Peyer's patch (tissue), 4 donors: ENCODE data around the gene ACY1. TPM values are rescaled to one million over a fixed set of nuclear protein-coding genes. Genes with fewer than 3 reads are reported as not detected.

Experiments used
- DNase-seq, 3 donors: peaks; one replicate each; pipeline ENCODE4 v3.0.0-alpha.2; 2017 to 2019
- H3K27ac ChIP-seq, 4 donors: fragments of 200-600 bp; sonication (generic); one replicate each; pipeline ENCODE4 v1.5.1; 2016 to 2019
- H3K27me3 ChIP-seq, 2 donors: fragments of 200-600 bp; sonication (generic); one replicate each; pipeline ENCODE4 v1.5.1; 2019
- H3K36me3 ChIP-seq, 3 donors: fragments of 200-600 bp; sonication (generic); one replicate each; pipeline ENCODE4 v1.5.1; 2016 to 2019
- H3K4me1 ChIP-seq, 4 donors: fragments of 200-600 bp; sonication (generic); one replicate each; pipeline ENCODE4 v1.5.1; 2016 to 2019
- H3K4me3 ChIP-seq, 4 donors: fragments of 200-600 bp; sonication (generic); 1 replicate in 3 of 4; 2 replicates in 1 of 4; pipeline ENCODE4 v1.5.1; 2016 to 2019; ENCODE audit warnings: mild to moderate bottlenecking in 1 of 4
- H3K9me3 ChIP-seq, 4 donors: fragments of 200-600 bp; sonication (generic); one replicate each; pipeline ENCODE4 v1.5.1; 2016 to 2019; ENCODE audit warnings: mild to moderate bottlenecking in 1 of 4
- CTCF ChIP-seq, 6 experiments: fragments of 450-650 bp in 4 of 6; fragments of 200-600 bp in 2 of 6; sonication (generic) in 1 of 6; IDR thresholded peaks; one replicate each; pipeline ENCODE4 v1.5.1; 2017 to 2019; ENCODE audit warnings: antibody characterized with exemption in 6 of 6, mild to moderate bottlenecking in 3 of 6, moderate library complexity in 1 of 6
- POLR2A ChIP-seq, 2 donors: fragments of 450-650 bp; IDR thresholded peaks; one replicate each; pipeline ENCODE4 v1.5.1; 2017; ENCODE audit warnings: antibody characterized with exemption in 2 of 2, mild to moderate bottlenecking in 2 of 2, moderate library complexity in 2 of 2
- total RNA-seq, 4 donors: library from RNA; depleted of rRNA; stranded (reverse); fragments of >200 nt; gene quantifications; one replicate each; pipeline ENCODE4 v1.1.0, GENCODE V29; 2016

Gene ACY1
- total RNA-seq, 4 donors from 2014 or later, result 95.7 to 977 (median 609) TPM

DNA sequence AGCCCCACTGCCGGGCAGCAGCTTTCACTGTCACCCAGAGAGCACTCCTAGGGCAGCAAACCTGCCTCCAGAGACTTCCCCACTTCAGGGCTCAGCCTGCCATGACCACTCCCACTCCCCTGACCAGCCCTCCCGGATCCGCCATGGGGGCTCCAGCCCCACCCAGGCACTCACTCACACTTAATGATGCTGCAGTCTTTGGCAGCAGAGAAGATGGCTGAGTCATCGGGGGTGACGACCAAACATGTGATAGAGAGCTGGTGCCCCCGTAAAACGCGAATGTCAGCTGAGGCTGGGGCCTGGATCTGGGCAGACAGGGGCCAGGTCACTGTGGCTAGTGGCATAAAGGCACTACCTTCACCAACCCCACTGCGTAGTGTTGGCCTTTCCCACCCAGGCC, 46.3 kb upstream of the ACY1 start:
- no peaks in the 10 kb centered on the region for H3K27me3 ChIP-seq
- H3K4me1 ChIP-seq, result peaks cover 0 to 15% (median 7%) of the 10 kb centered on the region in 4 donors
- no peak overlapping the region for H3K4me3 ChIP-seq
- no peaks in the 10 kb centered on the region for H3K9me3 ChIP-seq
- no peak overlapping the region for H3K27ac ChIP-seq
- peaks cover 0 to 65% (median 0%) of the 10 kb centered on the region in 3 donors for H3K36me3 ChIP-seq
- TF ChIP-seq CTCF (IDR thresholded peaks at IDR 0.05) (no peak), POLR2A (IDR thresholded peaks at IDR 0.05) (no peak)
- peak in 1 of 3 donors; percentile 21 for DNase-seq

GRCh38 chr3:51937611-51938450, 45.5 kb upstream of the ACY1 start:
- peak in 1 of 3 donors; percentile 35 for DNase-seq
- H3K9me3 ChIP-seq, result no peaks in the 10 kb centered on the region
- H3K4me3 ChIP-seq, result no peak overlapping the region
- H3K36me3 ChIP-seq, result peaks cover 0 to 59% (median 0%) of the 10 kb centered on the region in 3 donors
- peaks cover 0 to 21% (median 13%) of the 10 kb centered on the region in 4 donors for H3K4me1 ChIP-seq
- no peak overlapping the region for H3K27ac ChIP-seq
- TF ChIP-seq CTCF (IDR thresholded peaks at IDR 0.05) (no peak), POLR2A (IDR thresholded peaks at IDR 0.05) (no peak)
- no peaks in the 10 kb centered on the region for H3K27me3 ChIP-seq

GRCh38 chr3:51938780-51939425, 44.4 kb upstream of the ACY1 start:
- Histone ChIP-seq H3K9me3 (no peaks in the 10 kb centered on the region), H3K4me3 (no peak overlapping the region), H3K27ac (no peak overlapping the region), H3K27me3 (no peaks in the 10 kb centered on the region), H3K4me1 (peaks cover 0 to 28% (median 18%) of the 10 kb centered on the region in 4 donors), H3K36me3 (peaks cover 0 to 49% (median 0%) of the 10 kb centered on the region in 3 donors)
- no peak for TF ChIP-seq POLR2A (IDR thresholded peaks at IDR 0.05)
- no peak for TF ChIP-seq CTCF (IDR thresholded peaks at IDR 0.05)
- DNase-seq, result peak in 1 of 3 donors; percentile 34

DNA sequence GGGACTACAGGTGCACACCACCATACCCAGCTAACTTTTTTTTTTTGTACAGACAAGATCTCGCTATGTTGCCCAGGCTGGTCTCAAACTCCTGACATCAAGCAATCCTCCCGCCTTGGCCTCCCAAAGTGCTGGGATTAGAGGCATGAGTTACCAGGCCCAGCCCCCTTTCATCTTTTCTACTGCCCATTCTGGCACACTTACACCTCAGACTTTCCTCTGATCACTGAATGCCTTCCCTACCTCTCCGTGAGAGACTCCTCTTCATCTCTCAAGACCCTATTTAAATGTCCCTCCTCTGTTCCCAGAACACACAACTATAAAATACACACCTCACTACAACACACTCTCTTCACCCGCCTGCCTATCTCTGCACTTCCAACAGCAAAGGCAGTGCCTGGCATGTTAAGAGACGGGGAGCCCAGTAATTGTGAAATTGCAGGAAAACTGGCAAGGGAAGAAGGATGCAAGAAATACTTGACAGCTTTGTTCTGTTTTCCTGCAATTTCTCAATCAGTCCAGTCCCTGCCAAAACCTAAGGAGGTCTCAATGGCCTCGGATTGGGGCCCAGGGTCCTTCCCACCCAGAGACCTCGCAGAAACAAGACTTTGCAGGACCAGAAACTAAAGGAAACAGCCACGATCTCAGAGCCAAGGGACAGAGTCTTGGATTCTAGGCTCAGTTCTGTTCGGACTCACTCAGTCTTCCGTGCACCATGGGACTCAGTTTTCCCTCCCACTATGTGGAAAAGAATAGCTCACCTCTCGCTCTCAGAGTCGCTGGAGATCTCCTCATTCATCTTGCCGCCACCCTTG, 42.5 kb upstream of the ACY1 start:
- peak in 1 of 3 donors; percentile 29 for DNase-seq
- Histone ChIP-seq H3K36me3 (peaks cover 0 to 34% (median 0%) of the 10 kb centered on the region in 3 donors), H3K9me3 (no peaks in the 10 kb centered on the region), H3K4me1 (peaks cover 0 to 28% (median 18%) of the 10 kb centered on the region in 4 donors), H3K27ac (peak overlapping the region in 2 of 4 donors; percentile 63 to 84), H3K27me3 (no peaks in the 10 kb centered on the region), H3K4me3 (peak overlapping the region; percentile 76 to 91 (median 80))
- no peak for TF ChIP-seq POLR2A (IDR thresholded peaks at IDR 0.05)
- TF ChIP-seq CTCF (IDR thresholded peaks at IDR 0.05), result no peak

DNA sequence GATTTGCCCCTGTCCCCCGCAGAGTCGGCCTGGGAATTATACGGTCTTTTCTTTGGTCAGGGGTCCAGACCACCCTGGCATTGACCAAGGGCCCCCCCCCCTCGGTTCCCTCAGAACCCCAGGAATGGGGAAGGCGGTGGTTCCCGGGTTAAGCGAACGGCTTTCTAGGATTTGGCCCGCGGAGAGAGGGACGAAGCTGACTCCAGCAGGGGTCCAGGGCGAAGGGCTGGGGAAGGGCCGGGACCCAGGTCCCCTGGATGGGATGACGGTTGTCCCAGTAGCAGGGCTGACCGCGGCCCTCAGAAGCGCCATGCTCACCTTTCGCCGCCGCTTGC, 41.9 kb upstream of the ACY1 start:
- H3K4me1 ChIP-seq, result peaks cover 0 to 28% (median 18%) of the 10 kb centered on the region in 4 donors
- H3K4me3 ChIP-seq, result peak overlapping the region; percentile 76 to 91 (median 80)
- peak overlapping the region; percentile 49 to 98 (median 74) for H3K27ac ChIP-seq
- peaks cover 0 to 28% (median 0%) of the 10 kb centered on the region in 3 donors for H3K36me3 ChIP-seq
- H3K9me3 ChIP-seq, result no peaks in the 10 kb centered on the region
- no peak for DNase-seq
- no peaks in the 10 kb centered on the region for H3K27me3 ChIP-seq
- TF ChIP-seq CTCF (IDR thresholded peaks at IDR 0.05), result no peak
- no peak for TF ChIP-seq POLR2A (IDR thresholded peaks at IDR 0.05)
